Esophagus squamous epithelium (tissue), 5 donors: ENCODE measurements around the gene RYR3. TPM values are rescaled to one million over a fixed set of nuclear protein-coding genes. Genes with fewer than 3 reads are reported as not detected.

Source experiments
- DNase-seq: peaks from one replicate; lab custom pipeline; 2025; lab: John Stamatoyannopoulos, UW
- H3K27ac ChIP-seq, 4 donors: fragments of 200-600 bp; sonication (generic); one replicate each; pipeline ENCODE4 v1.5.1; 2016 to 2019; ENCODE audit warnings: mild to moderate bottlenecking in 1 of 4
- H3K27me3 ChIP-seq, 4 donors: fragments of 200-600 bp; sonication (generic); 1 replicate in 3 of 4; 2 replicates in 1 of 4; pipeline versions ENCODE4 v1.5.1 to v1.6.0; 2017 to 2021; ENCODE audit warnings: antibody characterized with exemption in 1 of 4
- H3K36me3 ChIP-seq, 3 donors: fragments of 200-600 bp; sonication (generic); one replicate each; pipeline ENCODE4 v1.5.1; 2016 to 2019
- H3K4me1 ChIP-seq, 3 donors: fragments of 200-600 bp; sonication (generic); one replicate each; pipeline ENCODE4 v1.5.1; 2017 to 2019
- H3K4me3 ChIP-seq, 4 donors: fragments of 200-600 bp; sonication (generic); 1 replicate in 3 of 4; 2 replicates in 1 of 4; pipeline ENCODE4 v1.5.1; 2016 to 2019; ENCODE audit warnings: mild to moderate bottlenecking in 2 of 4, moderate library complexity in 1 of 4
- H3K9me3 ChIP-seq, 3 donors: fragments of 200-600 bp; sonication (generic); one replicate each; pipeline ENCODE4 v1.5.1; 2016 to 2019
- POLR2A ChIP-seq, 4 donors: fragments of 450-650 bp; IDR thresholded peaks; one replicate each; pipeline ENCODE4 v1.6.1; 2017; ENCODE audit warnings: antibody characterized with exemption in 4 of 4, mild to moderate bottlenecking in 4 of 4, moderate library complexity in 3 of 4
- WGBS, 2 donors: methylation state at CpG; one replicate each; pipeline ENCODE4 v1.1.5; 2018; 5-methylcytosine and 5-hydroxymethylcytosine counted together
- intact Hi-C: fragments of 100-400 bp; cut with DNase I; formaldehyde crosslinking; loops from one replicate; pipeline ENCODE4 v1.15.0; 2022
- total RNA-seq, 4 donors: library from RNA; depleted of rRNA; stranded (reverse); fragments of >200 nt; gene quantifications; one replicate each; pipeline ENCODE4 v1.1.0, GENCODE V29; 2016
- TF ChIP-seq, protein P1 (sequence below), 6 experiments: fragments of 450-650 bp in 4 of 6; fragments of 200-600 bp in 2 of 6; sonication (generic) in 2 of 6; IDR thresholded peaks; one replicate each; pipeline ENCODE4 v1.5.1; 2016 to 2019; ENCODE audit warnings: antibody characterized with exemption in 6 of 6, mild to moderate bottlenecking in 4 of 6, moderate library complexity in 4 of 6
- donor health status: DM: yes; HTN: yes; CAD: no.

Gene RYR3
- total RNA-seq, 4 donors from 2014 or later: 0.15 to 4.2 (median 0.43) TPM

DNA sequence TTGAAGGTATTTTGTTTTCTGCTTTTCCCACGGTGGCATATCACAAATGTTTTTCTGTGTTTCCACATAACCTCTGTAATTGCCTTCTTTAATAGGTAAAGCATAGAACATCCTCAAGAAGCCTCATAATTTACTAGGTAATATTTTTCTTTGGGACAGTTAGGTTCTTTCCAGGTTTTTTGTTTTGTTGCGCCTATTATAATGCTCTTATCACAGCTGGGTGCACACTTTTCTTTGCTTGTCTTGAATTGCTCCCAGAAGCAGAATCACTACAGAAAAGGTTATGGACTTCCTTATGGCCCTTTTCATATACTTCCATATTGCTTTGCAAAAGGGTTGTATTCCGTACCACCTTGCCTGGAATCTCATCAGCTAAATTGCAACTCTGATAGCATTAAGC lies 213.5 kb downstream of the RYR3 start:
- no peaks in the 10 kb centered on the region for H3K9me3 ChIP-seq
- no peak for DNase-seq
- 85 to 95% methylated on average over 3 of the region's 3 CpGs for WGBS, 2 donors
- no peak overlapping the region for H3K4me3 ChIP-seq
- intact Hi-C loops: no loop called here
- no peak overlapping the region for H3K27ac ChIP-seq
- no peak for TF ChIP-seq POLR2A (IDR thresholded peaks at IDR 0.05)
- TF ChIP-seq, protein P1, sequence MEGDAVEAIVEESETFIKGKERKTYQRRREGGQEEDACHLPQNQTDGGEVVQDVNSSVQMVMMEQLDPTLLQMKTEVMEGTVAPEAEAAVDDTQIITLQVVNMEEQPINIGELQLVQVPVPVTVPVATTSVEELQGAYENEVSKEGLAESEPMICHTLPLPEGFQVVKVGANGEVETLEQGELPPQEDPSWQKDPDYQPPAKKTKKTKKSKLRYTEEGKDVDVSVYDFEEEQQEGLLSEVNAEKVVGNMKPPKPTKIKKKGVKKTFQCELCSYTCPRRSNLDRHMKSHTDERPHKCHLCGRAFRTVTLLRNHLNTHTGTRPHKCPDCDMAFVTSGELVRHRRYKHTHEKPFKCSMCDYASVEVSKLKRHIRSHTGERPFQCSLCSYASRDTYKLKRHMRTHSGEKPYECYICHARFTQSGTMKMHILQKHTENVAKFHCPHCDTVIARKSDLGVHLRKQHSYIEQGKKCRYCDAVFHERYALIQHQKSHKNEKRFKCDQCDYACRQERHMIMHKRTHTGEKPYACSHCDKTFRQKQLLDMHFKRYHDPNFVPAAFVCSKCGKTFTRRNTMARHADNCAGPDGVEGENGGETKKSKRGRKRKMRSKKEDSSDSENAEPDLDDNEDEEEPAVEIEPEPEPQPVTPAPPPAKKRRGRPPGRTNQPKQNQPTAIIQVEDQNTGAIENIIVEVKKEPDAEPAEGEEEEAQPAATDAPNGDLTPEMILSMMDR (IDR thresholded peaks at IDR 0.05): no peak
- H3K4me1 ChIP-seq: no peaks in the 10 kb centered on the region
- H3K36me3 ChIP-seq: no peaks in the 10 kb centered on the region
- no peaks in the 10 kb centered on the region for H3K27me3 ChIP-seq

DNA sequence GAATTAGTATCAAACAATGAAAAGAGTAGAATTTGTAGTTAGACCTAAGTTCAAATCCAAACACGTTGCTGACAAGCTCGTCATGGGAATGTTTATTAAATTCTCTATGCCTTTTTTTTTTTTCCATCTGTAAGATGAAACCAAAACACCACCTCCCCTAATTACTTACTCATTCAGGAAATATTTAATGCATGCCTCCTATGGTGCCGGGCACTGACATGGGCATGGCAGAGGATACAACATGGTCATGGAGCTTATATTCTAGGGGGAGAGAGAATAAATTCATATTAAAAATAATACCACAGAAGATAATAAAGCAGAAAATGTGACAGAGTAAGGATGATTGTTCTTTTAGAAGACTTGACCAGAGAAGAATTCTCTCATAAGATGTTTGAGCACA lies 215.8 kb downstream of the RYR3 start:
- no peak for TF ChIP-seq POLR2A (IDR thresholded peaks at IDR 0.05)
- TF ChIP-seq, protein P1 (IDR thresholded peaks at IDR 0.05): no peak
- DNase-seq: no peak
- Histone ChIP-seq H3K36me3 (no peaks in the 10 kb centered on the region), H3K27ac (no peak overlapping the region), H3K27me3 (no peaks in the 10 kb centered on the region), H3K4me3 (no peak overlapping the region), H3K4me1 (no peaks in the 10 kb centered on the region), H3K9me3 (no peaks in the 10 kb centered on the region)
- intact Hi-C loops: no loop called here
- WGBS, 2 donors: 44 to 50% methylated on average over 3 of the region's 3 CpGs

DNA sequence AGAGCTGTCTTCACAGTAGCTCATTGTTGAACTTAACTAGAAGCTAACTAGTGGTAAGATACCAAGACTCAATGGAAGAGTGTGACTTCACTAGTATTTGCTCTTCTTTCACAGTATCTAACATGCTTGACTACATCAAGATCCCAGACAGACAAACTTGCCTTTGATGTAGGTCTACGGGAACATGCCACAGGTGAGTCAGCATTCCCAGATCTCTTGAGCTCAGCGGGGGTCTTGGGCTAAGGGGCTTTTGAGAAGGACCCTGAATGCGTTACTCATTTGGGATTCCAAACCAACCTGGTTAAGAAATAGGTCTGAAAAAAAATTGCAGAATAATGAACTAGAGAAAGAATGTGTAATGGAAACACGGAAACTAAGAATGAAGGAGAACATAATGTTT lies 222.4 kb downstream of the RYR3 start:
- intact Hi-C loops: no loop called here

DNA sequence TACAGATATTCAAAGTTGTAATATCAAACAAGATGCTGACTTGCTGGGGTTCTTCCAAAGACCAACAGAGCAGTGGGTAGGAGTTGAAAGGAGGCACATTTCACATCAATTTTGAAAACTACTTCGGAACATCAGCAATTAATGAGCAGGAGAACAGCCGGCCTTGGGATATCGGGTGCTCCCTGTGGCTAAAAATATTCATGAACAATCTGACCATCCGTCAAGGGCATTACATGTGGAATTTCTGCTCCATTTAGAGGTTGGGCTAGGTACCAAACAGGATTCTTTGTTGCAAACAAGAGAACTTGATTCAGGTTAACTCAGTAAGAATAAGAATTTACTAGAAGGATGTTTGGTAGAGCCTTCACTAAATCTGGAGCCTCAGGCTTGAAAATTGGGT lies 223.9 kb downstream of the RYR3 start:
- Histone ChIP-seq H3K4me3 (no peak overlapping the region), H3K4me1 (no peaks in the 10 kb centered on the region), H3K27ac (no peak overlapping the region), H3K9me3 (no peaks in the 10 kb centered on the region), H3K27me3 (no peaks in the 10 kb centered on the region), H3K36me3 (no peaks in the 10 kb centered on the region)
- 81 to 87% methylated on average over 4 of the region's 4 CpGs for WGBS, 2 donors
- DNase-seq: no peak
- no peak for TF ChIP-seq POLR2A (IDR thresholded peaks at IDR 0.05)
- TF ChIP-seq, protein P1 (IDR thresholded peaks at IDR 0.05): no peak
- intact Hi-C loops: no loop called here

More for the DNA sequence above, 222.4 kb downstream of the RYR3 start:
- Histone ChIP-seq H3K36me3 (no peaks in the 10 kb centered on the region), H3K4me1 (no peaks in the 10 kb centered on the region), H3K4me3 (no peak overlapping the region), H3K9me3 (no peaks in the 10 kb centered on the region), H3K27me3 (no peaks in the 10 kb centered on the region), H3K27ac (no peak overlapping the region)
- 82 to 89% methylated on average over 4 of the region's 4 CpGs for WGBS, 2 donors
- TF ChIP-seq POLR2A (IDR thresholded peaks at IDR 0.05): no peak
- TF ChIP-seq, protein P1 (IDR thresholded peaks at IDR 0.05): no peak
- no peak for DNase-seq

DNA sequence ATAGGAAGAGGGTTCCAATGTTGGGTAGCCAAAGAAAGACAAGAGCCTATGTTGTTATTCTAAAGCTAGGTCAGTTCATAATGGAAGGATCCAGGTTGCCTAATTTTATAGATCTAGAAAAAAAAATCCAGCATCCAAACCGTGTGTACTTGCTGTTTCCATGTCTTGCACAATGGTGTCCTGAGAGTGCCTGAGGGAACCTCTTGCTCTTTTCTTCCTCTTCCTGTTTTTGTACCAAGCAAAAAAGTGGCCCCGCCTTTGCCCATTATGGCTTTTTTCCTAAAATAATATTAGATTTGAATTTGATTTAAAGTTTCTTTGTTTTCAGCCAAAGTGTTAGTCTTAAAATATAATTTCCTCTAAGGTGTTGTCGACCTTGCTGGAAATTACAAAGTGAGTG lies 224.4 kb downstream of the RYR3 start:
- no peak for TF ChIP-seq POLR2A (IDR thresholded peaks at IDR 0.05)
- TF ChIP-seq, protein P1 (IDR thresholded peaks at IDR 0.05): no peak
- WGBS, 2 donors: 36 to 40% methylated on average over 3 of the region's 3 CpGs

More for the DNA sequence above, 224.4 kb downstream of the RYR3 start:
- H3K36me3 ChIP-seq: no peaks in the 10 kb centered on the region
- H3K27ac ChIP-seq: no peak overlapping the region
- H3K4me1 ChIP-seq: no peaks in the 10 kb centered on the region
- intact Hi-C loops: no loop called here
- no peak for DNase-seq
- no peak overlapping the region for H3K4me3 ChIP-seq
- H3K9me3 ChIP-seq: no peaks in the 10 kb centered on the region
- no peaks in the 10 kb centered on the region for H3K27me3 ChIP-seq
